Esophagus squamous epithelium (tissue), 4 donors: ENCODE measurements around the gene MAPK8IP1.

Source experiments
- POLR2A ChIP-seq, 4 donors: fragments of 450-650 bp; IDR thresholded peaks; one replicate each; pipeline ENCODE4 v1.6.1; 2017; ENCODE audit warnings: antibody characterized with exemption in 4 of 4, mild to moderate bottlenecking in 4 of 4, moderate library complexity in 3 of 4
- TF ChIP-seq, protein P1 (sequence below), 6 experiments: fragments of 450-650 bp in 4 of 6; fragments of 200-600 bp in 2 of 6; sonication (generic) in 2 of 6; IDR thresholded peaks; one replicate each; pipeline ENCODE4 v1.5.1; 2016 to 2019; ENCODE audit warnings: antibody characterized with exemption in 6 of 6, mild to moderate bottlenecking in 4 of 6, moderate library complexity in 4 of 6

DNA sequence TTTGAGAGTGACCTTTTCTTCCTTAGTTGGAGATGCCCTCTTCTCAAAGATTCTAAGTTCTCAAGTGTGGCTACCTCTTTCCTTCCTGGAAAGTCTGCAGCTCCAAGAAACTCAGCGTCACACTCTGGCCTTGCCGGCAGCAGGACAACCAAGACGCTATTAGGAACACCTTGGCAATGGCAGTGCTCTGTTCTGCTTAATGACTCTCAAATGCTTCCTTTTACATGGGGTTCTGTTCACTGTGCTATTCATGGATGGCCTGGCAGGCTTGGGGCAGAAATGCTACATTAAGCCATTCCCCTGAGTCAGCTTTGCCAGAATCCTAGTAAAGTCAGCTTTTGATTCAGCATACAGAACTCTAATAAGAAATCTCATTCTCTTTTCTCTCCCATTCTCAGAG is 62.9 kb downstream of the MAPK8IP1 start:
- no peak for TF ChIP-seq POLR2A (IDR thresholded peaks at IDR 0.05)
- TF ChIP-seq, protein P1, sequence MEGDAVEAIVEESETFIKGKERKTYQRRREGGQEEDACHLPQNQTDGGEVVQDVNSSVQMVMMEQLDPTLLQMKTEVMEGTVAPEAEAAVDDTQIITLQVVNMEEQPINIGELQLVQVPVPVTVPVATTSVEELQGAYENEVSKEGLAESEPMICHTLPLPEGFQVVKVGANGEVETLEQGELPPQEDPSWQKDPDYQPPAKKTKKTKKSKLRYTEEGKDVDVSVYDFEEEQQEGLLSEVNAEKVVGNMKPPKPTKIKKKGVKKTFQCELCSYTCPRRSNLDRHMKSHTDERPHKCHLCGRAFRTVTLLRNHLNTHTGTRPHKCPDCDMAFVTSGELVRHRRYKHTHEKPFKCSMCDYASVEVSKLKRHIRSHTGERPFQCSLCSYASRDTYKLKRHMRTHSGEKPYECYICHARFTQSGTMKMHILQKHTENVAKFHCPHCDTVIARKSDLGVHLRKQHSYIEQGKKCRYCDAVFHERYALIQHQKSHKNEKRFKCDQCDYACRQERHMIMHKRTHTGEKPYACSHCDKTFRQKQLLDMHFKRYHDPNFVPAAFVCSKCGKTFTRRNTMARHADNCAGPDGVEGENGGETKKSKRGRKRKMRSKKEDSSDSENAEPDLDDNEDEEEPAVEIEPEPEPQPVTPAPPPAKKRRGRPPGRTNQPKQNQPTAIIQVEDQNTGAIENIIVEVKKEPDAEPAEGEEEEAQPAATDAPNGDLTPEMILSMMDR (IDR thresholded peaks at IDR 0.05) = no peak
